Stimulated activated CD4-positive, alpha-beta T cell treated with anti-CD3 and anti-CD28 coated beads, Interleukin-15, amount 100 ng/mL, for 1 hour (primary cell): ENCODE data around the gene BCAS4.

Experiments
- DNase-seq, 2 donors: peaks; one replicate each; pipeline ENCODE4 v3.0.0-alpha.2; 2020; ENCODE audit warnings: low read depth in 1 of 2, low spot score in 1 of 2

BCAS4 gene

DNA sequence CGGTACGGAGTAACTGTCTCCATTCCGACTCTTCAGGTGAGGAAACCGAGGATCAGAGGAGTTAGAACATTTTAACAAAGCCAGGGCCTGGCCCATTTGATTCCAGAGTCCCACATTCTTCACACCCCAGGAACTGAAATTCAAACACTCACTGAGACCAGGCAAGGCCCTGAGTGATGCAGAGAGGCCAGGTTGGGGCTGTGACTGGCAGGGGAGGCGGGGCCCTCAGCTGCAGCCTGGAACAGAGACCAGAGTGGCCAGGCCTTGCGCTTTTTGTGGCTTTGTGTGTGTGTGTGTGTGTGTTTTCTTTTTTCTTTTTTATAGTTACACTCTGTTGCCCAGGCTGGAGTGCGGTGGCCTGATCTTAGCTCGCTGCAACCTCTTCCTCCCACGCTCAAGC is 57.2 kb downstream of the BCAS4 start:
- DNase-seq, result no peak

DNA sequence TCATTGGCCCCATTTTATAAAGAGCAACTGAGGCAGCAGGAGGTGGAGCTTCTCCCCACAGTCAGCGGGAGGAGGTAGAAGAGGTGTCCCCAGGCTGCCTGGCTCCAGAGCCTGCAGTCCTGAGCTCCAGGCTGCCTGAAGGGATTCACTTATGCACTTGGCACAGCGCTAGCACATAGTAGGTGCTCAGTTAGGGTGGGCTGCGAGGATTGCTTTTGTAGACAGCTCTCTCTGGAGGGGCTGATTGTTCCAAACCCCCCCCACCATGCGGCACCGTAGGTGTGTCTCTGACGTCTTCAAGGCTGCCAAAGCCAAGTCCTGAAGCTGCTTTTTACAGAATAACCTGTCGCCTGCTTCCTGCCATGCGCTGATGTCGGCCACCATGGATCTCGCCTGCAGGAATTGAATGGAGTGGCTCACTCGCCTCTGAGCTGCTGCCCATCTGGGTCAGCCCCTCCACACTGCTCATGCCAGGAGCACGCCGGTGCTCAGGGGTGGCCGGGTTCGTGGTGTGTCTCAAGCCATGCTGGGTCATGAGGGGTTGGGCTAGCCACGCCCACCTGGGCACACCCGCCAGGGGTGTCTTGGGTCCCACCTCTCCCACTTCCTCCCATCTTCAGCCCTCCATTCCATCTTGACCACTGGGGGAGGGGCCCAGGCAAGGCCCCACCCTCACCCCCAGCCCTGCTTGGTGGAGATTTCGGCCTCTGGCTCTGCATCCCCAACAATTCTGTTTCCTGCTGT is 59.8 kb downstream of the BCAS4 start:
- no peak for DNase-seq

GRCh38 chr20:50855498-50856474 is 60.9 kb downstream of the BCAS4 start:
- no peak for DNase-seq

DNA sequence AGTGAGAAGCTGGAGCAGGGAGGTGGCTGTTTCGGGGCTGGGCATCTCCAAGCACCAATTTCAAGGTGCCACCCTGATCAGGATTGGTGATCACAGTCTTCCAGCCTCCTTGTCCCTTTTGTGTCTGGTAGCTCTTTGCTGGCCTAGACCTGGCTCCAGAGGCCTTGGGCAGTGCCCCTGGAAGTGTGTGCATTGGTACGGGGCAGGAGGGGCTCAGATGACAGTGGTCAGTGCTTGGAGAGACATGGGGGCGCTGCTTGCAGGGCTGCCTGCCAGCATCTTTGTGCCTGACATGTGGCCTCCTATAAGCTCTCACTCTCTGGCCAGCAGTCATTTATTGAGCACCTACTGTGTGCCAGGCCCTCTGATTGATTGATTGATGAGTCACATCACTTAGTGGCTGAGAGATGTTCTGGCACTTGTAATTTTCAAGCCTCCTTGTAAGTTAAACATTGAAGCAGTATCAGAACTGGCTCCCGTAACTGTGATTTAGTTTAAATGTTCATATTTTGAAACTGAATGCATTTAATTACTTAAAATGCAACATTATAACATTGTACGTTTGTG is 61.7 kb downstream of the BCAS4 start:
- DNase-seq, result no peak

- no peak for DNase-seq
These were observed 62.5 kb downstream of the BCAS4 start for GRCh38 chr20:50857348-50857747.

- DNase-seq, result no peak
These were observed 63.7 kb downstream of the BCAS4 start for GRCh38 chr20:50858525-50858924.

GRCh38 chr20:50859161-50859560 is 64.3 kb downstream of the BCAS4 start:
- no peak for DNase-seq

- no peak for DNase-seq
These were observed 66.2 kb downstream of the BCAS4 start for GRCh38 chr20:50861012-50861411.

GRCh38 chr20:50862546-50862945 is 67.7 kb downstream of the BCAS4 start:
- DNase-seq, result no peak

GRCh38 chr20:50865114-50865513 is 70.3 kb downstream of the BCAS4 start:
- no peak for DNase-seq

DNA sequence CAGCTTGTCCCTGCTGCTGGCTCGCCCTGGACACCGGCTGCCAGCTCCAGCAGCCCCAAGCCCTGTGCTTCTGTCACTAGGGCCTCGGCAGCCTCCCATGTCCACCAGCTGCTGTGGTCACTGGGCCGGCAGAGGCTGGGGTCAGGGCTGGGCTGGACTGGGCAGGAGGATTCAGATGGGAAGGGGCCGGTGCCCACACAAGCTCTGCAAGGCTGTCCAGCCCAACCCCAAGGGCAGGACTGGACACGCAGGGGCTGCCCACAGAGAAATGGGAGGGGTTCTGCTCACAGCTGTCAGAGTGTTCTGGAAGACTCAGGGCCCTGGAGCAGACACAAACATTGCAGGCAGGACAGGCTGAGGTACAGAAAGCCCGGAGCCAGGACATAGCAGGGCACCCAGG is 70.7 kb downstream of the BCAS4 start:
- no peak for DNase-seq

GRCh38 chr20:50866036-50866685 is 71.3 kb downstream of the BCAS4 start:
- no peak for DNase-seq

GRCh38 chr20:50866831-50867230 is 72.0 kb downstream of the BCAS4 start:
- DNase-seq, result no peak

- DNase-seq, result no peak
These were observed 72.9 kb downstream of the BCAS4 start for GRCh38 chr20:50867805-50868204.

DNA sequence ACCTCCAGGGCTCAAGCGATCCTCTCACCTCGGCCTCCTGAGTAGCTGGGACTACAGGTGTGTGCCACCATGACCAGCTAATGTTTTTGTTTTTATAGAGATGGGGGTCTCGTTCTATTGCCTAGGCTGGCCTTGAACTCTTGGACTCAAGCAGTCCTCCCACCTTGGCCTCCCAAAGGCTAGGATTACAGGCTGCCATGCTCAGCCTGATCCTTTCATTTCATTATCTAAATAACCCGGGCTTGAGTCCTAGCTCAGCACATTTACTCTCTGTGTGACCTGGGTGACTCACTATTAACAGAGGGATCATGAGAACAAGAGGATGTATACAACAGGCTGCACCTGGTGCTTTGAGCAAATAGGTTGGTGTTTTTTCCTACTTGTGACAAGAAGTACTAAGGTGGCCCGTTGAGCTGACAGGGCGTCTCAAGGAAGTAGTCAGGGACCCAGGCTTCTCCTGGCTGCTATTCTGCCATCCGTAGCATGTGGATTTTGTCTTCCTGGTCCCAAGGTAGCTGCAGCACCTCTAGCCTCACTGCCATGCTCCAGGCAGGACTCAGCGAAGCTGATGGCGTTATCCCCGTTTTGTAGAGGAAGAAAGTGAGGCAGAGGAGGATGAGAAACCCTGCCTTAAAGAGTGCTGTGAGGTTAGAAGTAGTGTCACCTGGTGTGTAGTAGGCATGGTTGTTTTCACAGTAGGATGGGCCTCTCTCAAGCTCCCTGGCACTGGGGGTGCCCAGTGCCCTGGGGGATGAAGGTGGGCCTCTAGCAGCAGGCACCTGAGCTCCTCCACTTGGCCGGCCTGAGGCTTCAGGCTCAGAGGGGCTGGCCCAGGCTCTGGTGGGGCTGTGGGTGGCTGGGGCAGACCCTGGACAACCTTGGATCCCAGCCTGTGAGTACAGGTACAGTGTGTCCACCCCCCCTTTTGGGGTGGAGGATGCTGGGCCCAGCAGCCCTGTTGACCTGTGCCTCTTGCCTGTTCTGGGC is 73.9 kb downstream of the BCAS4 start:
- DNase-seq, result no peak

DNA sequence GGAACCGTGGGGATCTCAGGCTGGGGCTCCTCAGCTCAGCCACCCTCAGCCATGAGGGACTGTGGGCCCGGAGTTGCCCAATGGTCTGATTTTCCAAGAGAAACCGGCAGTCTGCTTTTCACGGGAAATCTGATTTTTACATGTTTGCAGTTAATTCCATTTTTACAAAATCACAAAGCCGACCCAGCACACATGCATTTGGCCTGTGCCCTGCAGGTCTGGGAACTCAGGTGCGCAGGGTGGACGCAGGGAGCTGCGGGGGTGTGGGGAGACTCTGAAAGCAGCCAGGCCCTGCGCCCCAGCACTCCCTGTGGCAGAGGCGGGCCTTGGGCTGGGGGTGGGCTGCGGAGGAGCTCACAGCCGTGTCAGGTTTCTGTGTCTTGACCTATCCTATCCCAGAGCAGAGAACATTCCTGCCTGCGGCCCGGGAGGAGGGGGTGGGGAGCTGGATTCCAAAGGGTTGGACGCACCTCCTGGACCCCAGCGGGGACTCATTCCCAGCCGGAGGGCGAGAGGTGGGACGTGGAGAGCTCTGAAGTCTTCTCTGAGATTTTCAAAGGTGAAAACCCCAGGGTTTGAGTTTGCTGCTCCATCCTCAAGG is 75.8 kb downstream of the BCAS4 start:
- DNase-seq, result no peak

GRCh38 chr20:50872560-50873425 is 77.9 kb downstream of the BCAS4 start:
- no peak for DNase-seq

DNA sequence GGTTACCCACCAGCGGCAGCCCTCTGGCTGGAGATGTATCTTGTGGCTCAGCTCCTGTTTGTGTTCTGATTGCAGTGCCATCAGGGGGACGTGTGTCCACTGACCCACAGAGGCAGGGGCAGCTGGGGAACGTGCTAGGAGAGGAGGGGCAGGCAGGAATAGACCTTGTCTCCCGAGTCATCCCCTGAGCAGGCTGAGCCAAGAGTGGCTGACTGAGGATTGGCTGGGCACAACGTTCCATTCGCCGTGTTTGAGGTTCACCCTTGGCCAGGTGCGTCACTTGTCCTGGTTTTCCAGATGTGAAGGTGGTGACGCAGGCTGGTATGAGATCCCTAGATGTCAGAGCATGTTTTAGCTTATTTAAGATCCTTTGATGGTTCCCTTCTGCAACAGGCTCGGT is 78.7 kb downstream of the BCAS4 start:
- DNase-seq, result no peak
